Muscle of back (tissue), 11 donors: ENCODE data around the gene NBEA. TPM values are rescaled to one million over a fixed set of nuclear protein-coding genes. Genes with fewer than 3 reads are reported as not detected.
"Not testable (repeated sequence)": the region's sequence is repeated elsewhere in the genome, so short reads cannot be mapped to it uniquely, and the experiment has no call there.

Source experiments
- DNase-seq, 3 donors: peaks; one replicate each; pipeline versions ENCODE4 v3.0.0 to v3.0.0-alpha.2; 2013
- polyA plus RNA-seq, 10 donors: library from polyadenylated mRNA; unstranded; fragments of 120-200 nt; gene quantifications; one replicate each; pipeline ENCODE4 v1.2.1, GENCODE V29; 2013; ENCODE audit not compliant: insufficient read length in 10 of 10

The NBEA gene
- polyA plus RNA-seq, 10 donors: 13.3 to 18.4 (median 14.5) TPM

- peak in 1 of 3 donors; percentile 44 for DNase-seq
Observed at GRCh38 chr13:34944274-34944634, 2.2 kb downstream of the NBEA start.

GRCh38 chr13:34944751-34945150 is 2.7 kb downstream of the NBEA start:
- peak in 1 of 3 donors; percentile 26 for DNase-seq

GRCh38 chr13:34951528-34951927 is 9.5 kb downstream of the NBEA start:
- no peak for DNase-seq

DNA sequence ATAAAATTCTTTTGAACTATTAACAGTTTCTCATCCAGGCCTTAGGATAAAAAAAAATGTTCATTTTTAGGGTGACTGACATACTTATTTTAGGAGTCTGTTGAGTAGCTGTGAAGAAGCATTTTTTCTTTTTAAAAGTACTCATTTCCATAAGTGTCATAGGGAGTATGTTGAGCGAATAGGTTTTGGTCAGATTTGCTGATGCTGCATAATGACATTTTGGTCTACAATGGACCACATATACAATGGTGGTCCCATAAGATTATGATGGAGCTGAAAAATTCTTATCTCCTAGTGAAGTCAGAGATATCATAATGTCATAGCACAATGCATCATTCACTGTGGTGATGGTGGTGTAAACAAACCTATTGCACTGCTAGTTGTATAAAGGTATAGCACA is 17.4 kb downstream of the NBEA start:
- DNase-seq: no peak

- DNase-seq: no peak
Observed at GRCh38 chr13:34964558-34964957, 22.5 kb downstream of the NBEA start.

DNA sequence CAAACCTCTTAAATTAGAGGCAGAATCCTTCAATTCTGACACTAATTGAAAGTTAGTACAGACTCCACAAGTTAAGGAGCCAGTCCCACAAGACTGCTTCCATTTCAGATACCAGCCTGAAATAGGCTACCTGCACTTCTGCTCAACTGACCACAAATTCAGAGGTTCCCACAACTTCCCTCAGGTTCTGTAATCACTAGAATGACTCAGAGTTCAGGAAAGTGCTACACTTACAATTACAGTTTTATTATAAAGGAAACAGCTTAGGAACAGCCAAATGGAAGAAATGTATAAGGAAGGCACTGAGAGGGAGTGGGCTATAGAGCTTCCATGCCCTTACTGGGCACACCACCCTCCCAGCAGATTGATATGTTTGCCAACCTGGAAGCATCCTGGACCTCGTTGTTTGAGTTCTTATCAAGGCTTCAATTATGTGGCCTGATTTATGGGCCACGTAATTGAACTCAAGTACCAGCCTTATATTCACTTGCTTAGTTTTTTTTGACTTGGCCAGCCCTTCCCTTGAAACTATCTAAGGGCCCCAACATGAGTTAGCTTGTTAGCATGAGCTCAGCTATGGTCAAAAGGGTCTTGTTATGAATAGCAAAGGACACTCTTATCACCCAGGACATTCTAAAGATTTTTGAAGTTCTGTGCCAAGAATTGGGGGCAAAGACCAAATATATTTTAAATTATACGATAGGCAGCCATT is 25.9 kb downstream of the NBEA start:
- DNase-seq: no peak

GRCh38 chr13:34969539-34969938 is 27.5 kb downstream of the NBEA start:
- not testable (repeated sequence) for DNase-seq

- no peak for DNase-seq
Observed at GRCh38 chr13:34970961-34971360, 28.9 kb downstream of the NBEA start.

DNA sequence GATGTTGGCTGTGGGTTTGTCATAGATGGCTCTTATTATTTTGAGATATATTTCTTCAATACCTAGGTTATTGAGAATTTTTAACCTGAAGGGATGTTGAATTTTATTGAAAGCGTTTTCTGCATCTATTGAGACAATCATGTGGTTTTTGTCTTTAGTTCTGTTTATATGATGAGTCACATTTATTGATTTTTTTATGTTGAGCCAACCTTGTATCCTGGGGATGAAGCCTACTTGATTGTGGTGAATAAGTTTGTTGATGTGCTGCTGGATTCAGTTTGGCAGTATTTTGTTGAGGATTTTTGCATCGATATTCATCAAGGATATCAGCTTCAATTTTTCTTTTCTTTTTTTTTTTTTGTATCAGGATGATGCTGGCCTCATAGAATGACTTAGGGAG is 29.4 kb downstream of the NBEA start:
- DNase-seq: no peak

GRCh38 chr13:34985199-34985598 is 43.1 kb downstream of the NBEA start:
- DNase-seq: not testable (repeated sequence)

- DNase-seq: no peak
Observed at GRCh38 chr13:34988330-34988791, 46.3 kb downstream of the NBEA start.

DNA sequence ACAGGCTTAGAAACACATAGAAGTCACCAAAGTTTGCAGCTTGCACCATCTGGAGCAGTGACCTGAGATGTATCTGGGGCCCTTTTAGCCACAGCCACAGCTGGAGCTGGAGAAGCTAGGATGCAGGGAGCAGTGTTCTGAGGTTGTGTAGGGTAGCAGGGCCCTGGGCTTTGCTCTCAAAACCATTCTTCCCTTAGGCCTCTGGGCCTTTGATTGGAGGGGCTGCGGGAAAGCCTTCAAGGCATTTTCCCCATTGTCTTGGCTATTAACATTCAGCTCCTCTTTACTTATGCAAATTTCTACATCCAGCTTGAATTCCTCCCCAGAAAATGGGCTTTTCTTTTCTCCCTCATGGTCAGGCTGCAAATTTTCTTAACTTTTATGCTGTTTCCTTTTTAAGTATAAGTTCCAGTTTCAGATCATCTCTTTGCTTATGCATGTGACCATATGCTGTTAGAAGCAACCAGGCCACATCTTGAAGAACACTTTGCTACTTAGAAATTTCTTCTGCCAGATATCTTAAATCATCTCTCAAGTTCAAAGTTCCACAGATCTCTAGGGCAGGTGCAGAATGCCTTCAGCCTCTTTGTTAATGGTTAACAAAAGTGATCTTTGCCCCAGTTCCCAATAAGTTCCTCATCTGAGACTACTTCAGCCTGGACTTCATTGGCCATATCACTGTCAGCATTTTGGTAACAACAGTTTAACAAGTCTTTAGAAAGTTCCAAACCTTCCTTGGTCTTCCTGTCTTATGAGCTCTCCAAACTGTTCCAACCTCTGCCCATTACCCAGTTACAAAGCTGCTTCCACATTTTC is 48.5 kb downstream of the NBEA start:
- DNase-seq: no peak

DNA sequence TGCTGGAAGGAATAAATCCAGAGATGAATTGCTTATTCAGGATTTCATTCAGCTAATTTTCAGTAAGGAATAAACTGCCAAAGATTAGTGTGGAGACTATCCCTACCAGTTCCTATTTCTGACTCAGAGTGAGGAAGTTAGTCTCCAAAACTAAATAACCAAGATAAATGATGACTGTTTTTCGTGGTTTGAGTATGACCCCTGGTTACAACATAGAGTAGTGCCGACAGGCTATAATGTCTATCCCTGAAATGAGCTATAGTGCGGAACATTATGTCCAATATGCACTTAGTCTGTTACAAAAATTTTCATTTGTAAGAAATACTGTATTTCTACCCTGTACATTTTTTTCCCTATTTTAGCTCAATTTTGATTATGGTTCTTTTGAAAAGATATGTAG is 51.4 kb downstream of the NBEA start:
- DNase-seq: no peak

DNA sequence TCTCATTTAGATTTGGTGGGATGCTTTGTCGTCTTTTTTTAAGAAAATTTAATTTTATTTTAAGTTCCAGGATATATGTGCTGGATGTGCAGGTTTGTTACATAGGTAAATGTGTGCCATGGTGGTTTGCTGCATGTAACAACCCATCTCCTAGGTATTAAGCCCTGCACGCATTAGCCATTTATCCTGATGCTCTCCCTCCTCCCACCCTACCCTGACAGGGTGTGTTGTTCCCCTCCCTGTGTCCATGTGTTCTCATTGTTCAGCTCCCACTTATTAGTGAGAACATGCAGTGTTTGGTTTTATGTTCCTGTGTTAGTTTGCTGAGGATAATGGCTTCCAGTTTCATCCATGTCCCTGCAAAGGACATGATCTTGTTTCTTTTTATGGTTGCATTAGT is 61.7 kb downstream of the NBEA start:
- DNase-seq: not testable (repeated sequence)

- no peak for DNase-seq
Observed at GRCh38 chr13:35005051-35005450, 63.0 kb downstream of the NBEA start.

GRCh38 chr13:35014606-35015213 is 72.6 kb downstream of the NBEA start:
- no peak for DNase-seq

DNA sequence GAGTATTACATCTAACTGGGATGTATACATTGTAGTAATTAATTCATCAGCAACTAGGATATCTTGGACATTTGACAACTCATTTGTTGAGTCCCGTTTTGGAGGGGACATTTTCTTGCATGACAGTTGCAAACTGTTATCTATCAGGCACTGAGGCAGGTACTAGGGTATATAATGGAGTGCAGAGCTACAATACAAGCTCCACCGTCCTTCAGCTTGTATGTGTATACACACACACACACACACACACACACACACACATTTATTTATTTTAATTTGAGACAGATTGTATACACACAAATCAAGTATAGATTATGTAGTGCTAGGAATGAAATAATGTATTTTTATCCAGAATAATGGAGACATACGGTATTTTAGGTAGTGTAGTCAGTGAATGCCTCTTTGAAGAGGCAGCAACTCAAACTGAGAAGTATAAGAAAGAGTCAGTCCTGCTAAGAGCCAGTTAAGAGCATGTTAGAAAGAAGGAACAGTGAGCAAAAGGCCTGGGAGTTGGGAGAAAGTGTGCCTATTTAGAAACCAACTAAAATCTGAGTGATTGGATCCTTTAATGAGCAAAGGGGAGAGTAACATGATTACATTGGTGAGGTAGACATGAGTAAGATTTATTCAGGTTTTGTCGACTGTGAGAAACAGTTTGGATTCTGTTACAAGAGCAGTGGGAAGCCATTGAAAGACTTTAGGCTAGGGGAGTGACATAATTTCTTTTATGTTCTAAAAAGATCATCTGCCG is 74.5 kb downstream of the NBEA start:
- DNase-seq: no peak

DNA sequence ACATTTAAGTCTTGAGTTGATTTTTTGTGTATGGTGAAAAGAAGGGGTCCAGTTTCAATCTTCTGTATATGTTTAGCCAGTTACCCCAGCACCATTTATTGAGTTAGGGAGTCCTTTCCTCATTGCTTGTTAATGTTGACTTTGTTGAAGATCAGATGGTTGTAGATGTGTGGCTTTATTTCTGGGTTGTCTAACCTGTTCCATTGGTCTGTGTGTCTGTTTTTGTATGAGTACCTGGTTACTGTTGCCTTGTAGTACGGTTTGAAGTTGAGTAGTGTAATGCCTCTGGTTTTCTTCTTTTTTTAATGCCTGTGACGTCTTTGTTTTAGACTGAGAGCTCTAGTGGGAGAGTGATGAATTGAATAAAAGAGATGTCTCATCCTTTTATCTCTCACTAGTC is 83.2 kb downstream of the NBEA start:
- no peak for DNase-seq

DNA sequence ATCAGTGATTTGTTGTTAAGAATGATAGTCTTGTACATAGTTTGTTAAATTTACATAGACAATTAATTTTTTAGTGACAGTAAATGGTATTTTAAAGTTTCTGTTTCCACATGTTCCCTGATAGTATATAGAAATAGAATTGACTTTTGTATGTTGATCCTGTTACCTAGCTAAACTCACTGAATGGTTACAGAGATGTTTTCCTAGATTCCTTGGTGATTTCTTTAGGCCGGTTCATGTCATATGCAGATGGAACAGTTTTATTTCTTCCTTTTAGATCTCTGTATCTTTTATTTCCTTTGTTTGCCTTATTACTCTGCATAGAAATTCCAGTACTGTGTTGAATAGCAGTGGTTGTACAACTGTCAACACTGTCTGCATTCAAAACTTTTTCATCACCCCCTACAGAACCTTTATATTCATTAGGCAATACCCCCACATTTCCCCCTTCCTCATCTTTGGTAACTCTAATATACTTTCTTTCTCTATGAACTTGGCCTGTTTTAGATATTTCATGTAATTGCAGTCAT is 86.3 kb downstream of the NBEA start:
- no peak for DNase-seq

- DNase-seq: no peak
Observed at GRCh38 chr13:35039012-35039411, 96.9 kb downstream of the NBEA start.

DNA sequence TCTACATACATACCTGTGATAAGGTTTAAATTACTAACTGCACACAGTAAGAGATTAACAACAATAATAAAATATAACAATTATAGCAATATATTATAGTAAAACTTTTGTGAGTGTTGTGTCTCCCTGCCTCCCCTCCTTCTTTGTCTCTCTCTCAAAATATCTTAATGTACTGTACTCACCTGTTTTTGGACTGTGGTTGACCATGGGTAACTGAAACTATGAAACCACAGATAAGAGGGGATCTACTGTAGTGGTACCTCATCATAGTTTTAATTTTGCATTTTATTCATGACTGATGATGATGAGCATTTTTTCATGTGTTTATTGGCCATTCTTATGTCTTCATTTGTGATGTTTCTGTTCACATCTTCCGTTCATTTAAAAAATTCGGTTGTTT is 104.5 kb downstream of the NBEA start:
- DNase-seq: no peak

GRCh38 chr13:35055705-35056104 is 113.6 kb downstream of the NBEA start:
- DNase-seq: no peak
